Epithelial cell of esophagus (primary cell): Measurements from ENCODE around the gene TRIM47.

Experiments
- DNase-seq: peaks from one replicate; pipeline ENCODE4 v3.0.0; 2010; ENCODE audit warnings: low read depth
- H3K4me3 ChIP-seq: 2 replicates; pipeline ENCODE4 v1.5.1; 2011; ENCODE audit warnings: mild to moderate bottlenecking, low read length, control low read depth
- CTCF ChIP-seq: IDR thresholded peaks from 2 replicates; pipeline ENCODE4 v1.5.1; 2011; ENCODE audit warnings: low read depth, mild to moderate bottlenecking, low read length, control low read depth, inconsistent platforms; ENCODE audit not compliant: insufficient read depth; ENCODE audit errors: missing control alignments

The TRIM47 gene

GRCh38 chr17:75836605-75837004 lies 41.8 kb downstream of the TRIM47 start:
- TF ChIP-seq CTCF, result no peak
- H3K4me3 ChIP-seq, result no peak overlapping the region
- DNase-seq, result no peak

GRCh38 chr17:75835654-75835987 lies 42.8 kb downstream of the TRIM47 start:
- DNase-seq, result no peak
- TF ChIP-seq CTCF, result no peak
- H3K4me3 ChIP-seq, result no peak overlapping the region

GRCh38 chr17:75834928-75835653 lies 43.3 kb downstream of the TRIM47 start:
- TF ChIP-seq CTCF, result no peak
- DNase-seq, result no peak
- H3K4me3 ChIP-seq, result no peak overlapping the region

GRCh38 chr17:75834279-75834920 lies 44.0 kb downstream of the TRIM47 start:
- TF ChIP-seq CTCF, result no peak
- no peak overlapping the region for H3K4me3 ChIP-seq
- no peak for DNase-seq

GRCh38 chr17:75832652-75833400 lies 45.6 kb downstream of the TRIM47 start:
- TF ChIP-seq CTCF, result no peak
- no peak overlapping the region for H3K4me3 ChIP-seq
- no peak for DNase-seq

GRCh38 chr17:75832164-75832651 lies 46.2 kb downstream of the TRIM47 start:
- no peak overlapping the region for H3K4me3 ChIP-seq
- no peak for TF ChIP-seq CTCF

More at GRCh38 chr17:75832164-75832651, 46.2 kb downstream of the TRIM47 start:
- peak; percentile 61 for DNase-seq
